ENCODE data around the gene SRSF1. TPM values are rescaled to one million over a fixed set of nuclear protein-coding genes. Genes with fewer than 3 reads are reported as not detected.

SRSF1 gene
- total RNA-seq, 1 donor from 2014 or later = 155 TPM

- Histone ChIP-seq H3K36me3 (no peaks in the 10 kb centered on the region), H3K9me3 (no peaks in the 10 kb centered on the region), H3K4me1 (no peaks in the 10 kb centered on the region), H3K4me3 (no peak overlapping the region), H3K27me3 (no peaks in the 10 kb centered on the region), H3K27ac (no peak overlapping the region)
- intact Hi-C loops (cut with DNase I) = no loop called here
- TF ChIP-seq POLR2A (IDR thresholded peaks at IDR 0.05) = no peak
- no peak for TF ChIP-seq CTCF (IDR thresholded peaks at IDR 0.05)
- no peak for DNase-seq (ENCODE audit: extremely low spot score in 2 of 2)
These were observed 32.9 kb upstream of the SRSF1 start for GRCh38 chr17:58039975-58040374.

GRCh38 chr17:58032691-58033415 lies 25.8 kb upstream of the SRSF1 start:
- intact Hi-C loops (cut with DNase I) = no loop called here
- Histone ChIP-seq H3K9me3 (no peaks in the 10 kb centered on the region), H3K4me3 (no peak overlapping the region), H3K27me3 (no peaks in the 10 kb centered on the region), H3K27ac (no peak overlapping the region), H3K36me3 (no peaks in the 10 kb centered on the region), H3K4me1 (no peaks in the 10 kb centered on the region)
- no peak for DNase-seq (ENCODE audit: extremely low spot score in 2 of 2)
- no peak for TF ChIP-seq POLR2AphosphoS5 (IDR thresholded peaks at IDR 0.05; ENCODE audit: insufficient read depth in 1 of 2, low read depth in 1 of 2)
- no peak for TF ChIP-seq POLR2A (IDR thresholded peaks at IDR 0.05)
- no peak for TF ChIP-seq CTCF (IDR thresholded peaks at IDR 0.05)

- Histone ChIP-seq H3K4me1 (no peaks in the 10 kb centered on the region), H3K4me3 (no peak overlapping the region), H3K36me3 (no peaks in the 10 kb centered on the region), H3K27me3 (no peaks in the 10 kb centered on the region), H3K9me3 (no peaks in the 10 kb centered on the region), H3K27ac (no peak overlapping the region)
- no peak for TF ChIP-seq POLR2AphosphoS5 (IDR thresholded peaks at IDR 0.05; ENCODE audit: insufficient read depth in 1 of 2, low read depth in 1 of 2)
- TF ChIP-seq CTCF (IDR thresholded peaks at IDR 0.05) = no peak
- TF ChIP-seq POLR2A (IDR thresholded peaks at IDR 0.05) = no peak
- intact Hi-C loops (cut with DNase I) = no loop called here
- no peak for DNase-seq (ENCODE audit: extremely low spot score in 2 of 2)
These were observed 21.5 kb upstream of the SRSF1 start for GRCh38 chr17:58028578-58028977.

GRCh38 chr17:58020401-58020800 lies 13.4 kb upstream of the SRSF1 start:
- H3K4me3 ChIP-seq = no peak overlapping the region
- H3K27me3 ChIP-seq = no peaks in the 10 kb centered on the region
- intact Hi-C loops (cut with DNase I) = no loop called here
- H3K4me1 ChIP-seq = no peaks in the 10 kb centered on the region
- no peaks in the 10 kb centered on the region for H3K36me3 ChIP-seq
- no peaks in the 10 kb centered on the region for H3K9me3 ChIP-seq
- TF ChIP-seq POLR2AphosphoS5 (IDR thresholded peaks at IDR 0.05; ENCODE audit: insufficient read depth in 1 of 2, low read depth in 1 of 2) (no peak), POLR2A (IDR thresholded peaks at IDR 0.05) (no peak), CTCF (IDR thresholded peaks at IDR 0.05) (no peak)
- DNase-seq (ENCODE audit: extremely low spot score in 2 of 2) = no peak
- no peak overlapping the region for H3K27ac ChIP-seq

GRCh38 chr17:58019521-58019920 lies 12.5 kb upstream of the SRSF1 start:
- H3K36me3 ChIP-seq = no peaks in the 10 kb centered on the region
- no peak for TF ChIP-seq POLR2AphosphoS5 (IDR thresholded peaks at IDR 0.05; ENCODE audit: insufficient read depth in 1 of 2, low read depth in 1 of 2)
- no peak for TF ChIP-seq POLR2A (IDR thresholded peaks at IDR 0.05)
- TF ChIP-seq CTCF (IDR thresholded peaks at IDR 0.05) = no peak
- no peak for DNase-seq (ENCODE audit: extremely low spot score in 2 of 2)
- H3K27ac ChIP-seq = no peak overlapping the region
- H3K4me3 ChIP-seq = no peak overlapping the region
- no peaks in the 10 kb centered on the region for H3K27me3 ChIP-seq
- no peaks in the 10 kb centered on the region for H3K9me3 ChIP-seq
- intact Hi-C loops (cut with DNase I) = loop anchor here (10.0 kb wide), 1 partner anchor 95 kb away; no protein-coding TSS in a partner anchor
- no peaks in the 10 kb centered on the region for H3K4me1 ChIP-seq

All from vagina (tissue), 2 donors.